Measurements from ENCODE around the gene MIPOL1.

GRCh38 chr14:37279818-37280217 lies 82.1 kb downstream of the MIPOL1 start:
- TF ChIP-seq EZH2 (IDR thresholded peaks at IDR 0.05; ENCODE audit: borderline replicate concordance, low read length): no peak
- no peak for TF ChIP-seq CTCF (IDR thresholded peaks at IDR 0.05; ENCODE audit: low read length)
